ENCODE results near the gene ENDOD1.
"Not testable (repeated sequence)": the region's sequence is repeated elsewhere in the genome, so short reads cannot be mapped to it uniquely, and the experiment has no call there.

Gene ENDOD1

DNA sequence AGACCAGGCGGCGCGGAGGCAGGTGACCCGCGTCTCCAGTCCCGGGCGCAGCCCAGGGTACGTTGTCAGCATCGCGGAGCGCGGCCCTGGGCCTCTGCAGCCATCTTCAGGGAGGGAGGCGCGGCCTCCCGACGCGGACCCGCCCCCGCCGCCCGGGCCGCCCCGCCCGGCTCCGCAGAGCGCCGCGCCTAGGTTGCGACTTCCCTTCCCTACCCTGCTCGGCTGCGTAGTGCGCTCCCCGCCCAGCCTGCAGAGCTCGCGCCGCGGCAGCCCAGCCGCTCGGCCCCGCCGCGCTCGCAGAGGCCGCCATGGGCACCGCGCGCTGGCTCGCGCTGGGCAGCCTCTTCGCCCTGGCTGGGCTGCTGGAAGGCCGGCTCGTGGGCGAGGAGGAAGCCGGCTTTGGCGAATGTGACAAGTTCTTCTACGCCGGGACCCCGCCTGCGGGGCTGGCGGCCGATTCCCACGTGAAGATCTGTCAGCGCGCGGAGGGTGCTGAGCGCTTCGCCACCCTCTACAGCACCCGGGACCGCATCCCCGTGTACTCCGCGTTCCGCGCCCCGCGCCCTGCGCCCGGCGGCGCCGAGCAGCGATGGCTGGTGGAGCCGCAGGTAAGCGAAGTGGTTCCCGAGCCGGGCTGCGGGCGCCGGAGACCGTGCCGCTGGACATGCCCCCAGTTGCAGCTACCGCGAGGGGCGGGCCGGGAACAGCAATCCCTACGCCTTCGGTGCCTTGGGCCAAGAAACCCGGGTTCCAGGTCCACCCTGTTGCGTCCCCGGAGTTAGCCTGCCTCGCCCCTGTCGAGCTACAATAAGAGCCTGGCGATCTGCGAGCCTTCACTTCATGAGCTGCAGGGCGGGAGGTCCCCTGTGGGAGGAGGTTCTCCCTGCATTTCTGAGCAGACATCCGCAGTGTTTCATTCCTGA, at the start of gene ENDOD1:
ENDOD1 (plus strand) TSS at position 227 of the 923 bp plus-strand sequence; CDS start at position 309, 82 bp downstream.
- DNase-seq (ENCODE audit: low spot score), result peak; percentile 82

GRCh38 chr11:95042239-95042638, 47.4 kb upstream of the ENDOD1 start:
- no peak for DNase-seq (ENCODE audit: low spot score)

DNA sequence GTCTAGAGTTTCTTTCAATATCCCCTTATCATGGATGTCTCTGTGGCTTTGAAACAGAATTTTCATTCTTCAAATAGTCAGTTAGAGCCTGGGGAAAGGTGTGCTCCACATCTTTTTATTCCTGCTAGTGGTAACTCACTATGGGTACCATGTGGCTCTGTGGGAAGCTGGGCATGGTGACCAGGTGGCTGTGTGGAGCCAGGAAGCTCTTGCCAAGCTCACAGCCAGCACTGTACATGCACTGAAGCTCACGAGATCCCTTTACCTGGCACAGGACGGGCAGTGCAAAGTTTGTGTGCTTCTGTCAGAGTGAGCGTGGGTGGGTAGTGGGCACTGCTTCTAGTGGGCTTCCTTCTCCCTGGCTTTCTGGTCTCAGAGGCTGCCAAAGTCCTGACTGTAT, 46.7 kb upstream of the ENDOD1 start:
- no peak for DNase-seq (ENCODE audit: low spot score)

GRCh38 chr11:95044010-95044409, 45.6 kb upstream of the ENDOD1 start:
- DNase-seq (ENCODE audit: low spot score), result no peak

GRCh38 chr11:95045812-95046211, 43.8 kb upstream of the ENDOD1 start:
- DNase-seq (ENCODE audit: low spot score), result no peak

GRCh38 chr11:95049122-95049521, 40.5 kb upstream of the ENDOD1 start, which contains the start of gene KDM4F:
Gene KDM4F (plus strand): TSS chr11:95049422.
- not testable (repeated sequence) for DNase-seq (ENCODE audit: low spot score)

DNA sequence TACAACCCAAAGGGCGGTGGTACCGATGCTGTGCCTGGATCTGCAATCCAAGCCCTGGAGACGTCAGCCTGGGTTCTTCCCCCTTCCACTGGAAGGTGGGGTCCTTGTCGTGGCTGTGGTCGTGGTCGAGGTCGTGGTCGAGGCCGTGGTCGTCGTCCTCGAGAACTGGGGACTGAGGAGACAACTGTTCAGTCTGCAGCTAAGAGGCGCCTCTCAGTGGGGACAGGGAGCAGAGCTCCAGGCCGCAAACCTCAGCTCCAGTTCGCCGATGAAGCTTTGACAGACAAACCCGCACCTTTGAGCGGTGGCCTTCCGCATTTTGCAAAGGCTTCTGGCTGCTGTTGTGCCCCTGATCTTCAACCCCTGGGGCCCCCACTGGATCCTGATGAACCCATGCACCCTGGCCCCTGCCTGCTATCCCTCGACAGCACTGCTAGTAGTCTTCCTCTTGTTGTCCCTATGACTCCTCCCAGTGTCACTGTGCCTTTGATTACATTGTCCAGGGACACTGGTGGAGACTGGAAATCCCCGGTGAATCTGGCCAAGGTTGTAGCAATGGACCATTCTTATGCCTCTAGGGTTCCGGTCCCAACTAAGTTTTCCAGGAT, 38.9 kb upstream of the ENDOD1 start:
- DNase-seq (ENCODE audit: low spot score), result no peak

DNA sequence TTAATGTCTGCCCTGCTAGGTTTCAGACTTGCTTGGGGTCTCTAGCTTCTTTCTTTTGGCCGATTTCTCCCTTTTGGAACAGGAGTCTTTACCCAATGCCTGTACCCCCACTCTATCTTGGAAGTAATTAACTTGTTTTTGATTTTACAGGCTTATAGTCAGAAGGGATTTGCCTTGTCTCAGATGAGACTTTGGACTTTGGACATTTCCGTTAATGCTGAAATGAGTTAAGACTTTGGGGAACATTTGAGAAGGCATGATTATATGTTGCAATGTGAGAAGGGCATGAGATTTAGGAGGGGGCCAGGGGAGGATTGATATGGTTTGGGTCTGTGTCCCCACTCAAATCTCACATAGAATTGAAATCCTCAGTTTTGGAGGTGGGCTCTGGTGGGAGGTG, 35.3 kb upstream of the ENDOD1 start:
- DNase-seq (ENCODE audit: low spot score), result no peak

- no peak for DNase-seq (ENCODE audit: low spot score)
These were observed 34.3 kb upstream of the ENDOD1 start for GRCh38 chr11:95055283-95055897.

DNA sequence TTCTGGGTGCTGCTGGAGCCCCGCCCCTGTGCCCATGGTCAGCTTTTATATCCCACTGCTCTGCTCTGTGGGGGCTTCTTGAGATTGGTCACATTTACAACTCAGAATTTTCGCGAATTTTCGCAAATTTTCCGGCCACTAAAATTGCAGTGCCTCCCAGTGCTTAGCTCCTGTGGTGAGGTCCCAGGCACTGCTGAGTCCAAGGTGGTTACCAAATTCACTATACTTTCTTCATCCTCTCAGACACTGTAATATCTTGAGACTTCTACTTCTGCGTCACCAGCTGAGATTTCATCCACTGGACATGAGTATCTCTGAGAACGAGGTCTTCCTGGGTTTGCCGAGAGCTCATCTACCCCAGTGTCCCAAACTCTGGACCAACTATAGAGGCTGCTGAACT, 31.7 kb upstream of the ENDOD1 start:
- DNase-seq (ENCODE audit: low spot score), result no peak

DNA sequence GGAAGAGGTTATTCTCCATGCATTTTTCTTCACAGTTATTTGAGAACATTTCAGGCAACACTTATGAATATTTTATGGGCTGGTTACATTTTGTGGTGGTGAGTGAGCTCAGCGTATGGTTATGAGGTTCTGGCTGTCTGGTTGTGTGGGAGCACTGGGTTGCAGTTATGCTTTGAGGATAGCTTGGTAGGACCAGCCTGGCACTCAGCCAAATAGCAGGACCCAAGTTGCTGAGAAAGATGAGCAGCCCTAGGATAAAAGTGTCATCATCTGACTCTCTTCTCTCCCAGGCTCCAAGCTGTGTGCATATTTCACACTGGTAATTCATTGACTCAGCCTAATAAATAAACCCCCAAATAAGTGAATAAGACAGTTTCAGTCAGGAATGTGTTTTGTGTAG, 31.0 kb upstream of the ENDOD1 start:
- DNase-seq (ENCODE audit: low spot score), result no peak

GRCh38 chr11:95059046-95059445, 30.6 kb upstream of the ENDOD1 start:
- DNase-seq (ENCODE audit: low spot score), result no peak

GRCh38 chr11:95065336-95065735, 24.3 kb upstream of the ENDOD1 start:
- no peak for DNase-seq (ENCODE audit: low spot score)

DNA sequence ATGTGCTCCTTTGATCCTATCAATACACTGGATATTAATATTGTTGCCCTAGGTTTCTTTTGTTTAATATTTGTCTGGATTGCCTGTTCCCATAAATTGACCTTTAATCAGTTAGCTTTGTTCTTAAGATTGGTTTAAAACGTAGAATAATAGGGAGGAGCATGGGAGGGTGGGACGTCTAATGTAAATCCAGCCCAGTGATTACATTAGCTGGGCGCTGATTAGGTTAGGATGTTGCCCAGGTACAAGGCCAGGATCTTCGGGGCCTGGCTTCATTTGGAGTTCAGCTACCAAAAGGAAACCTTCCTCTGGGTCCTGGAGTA, 23.0 kb upstream of the ENDOD1 start, which contains the start of gene SRSF8:
SRSF8 (plus strand) TSS at position 204 of the 323 bp plus-strand sequence. CDS start 308 bp downstream, outside the sequence.
- no peak for DNase-seq (ENCODE audit: low spot score)

- peak; percentile 65 for DNase-seq (ENCODE audit: low spot score)
These were observed 22.4 kb upstream of the ENDOD1 start for GRCh38 chr11:95067039-95067840.

GRCh38 chr11:95067841-95068219, 21.8 kb upstream of the ENDOD1 start:
- DNase-seq (ENCODE audit: low spot score), result no peak

- peak; percentile 84 for DNase-seq (ENCODE audit: low spot score)
These were observed 21.1 kb upstream of the ENDOD1 start for GRCh38 chr11:95068549-95068948.

DNA sequence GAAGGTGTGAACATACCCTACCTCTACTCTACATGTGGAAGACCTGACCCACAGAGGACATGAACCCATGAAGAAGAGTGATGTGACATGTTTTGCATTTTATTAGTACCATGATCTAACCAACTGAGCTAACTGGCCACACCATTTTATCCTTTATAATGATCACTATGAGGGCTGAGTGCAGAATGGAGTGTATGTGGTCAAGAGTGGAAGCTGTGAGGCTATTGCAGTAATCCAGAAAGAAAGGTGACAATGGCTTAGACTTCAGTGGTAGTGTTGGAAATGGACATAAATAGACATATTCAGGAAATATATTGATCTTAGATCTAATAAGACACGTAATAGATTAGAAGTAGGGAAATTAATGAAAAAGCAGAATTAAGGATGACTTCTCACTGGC, 19.2 kb upstream of the ENDOD1 start:
- no peak for DNase-seq (ENCODE audit: low spot score)

GRCh38 chr11:95072948-95073347, 16.7 kb upstream of the ENDOD1 start:
- no peak for DNase-seq (ENCODE audit: low spot score)

GRCh38 chr11:95074792-95075563, 14.7 kb upstream of the ENDOD1 start:
- DNase-seq (ENCODE audit: low spot score), result no peak

DNA sequence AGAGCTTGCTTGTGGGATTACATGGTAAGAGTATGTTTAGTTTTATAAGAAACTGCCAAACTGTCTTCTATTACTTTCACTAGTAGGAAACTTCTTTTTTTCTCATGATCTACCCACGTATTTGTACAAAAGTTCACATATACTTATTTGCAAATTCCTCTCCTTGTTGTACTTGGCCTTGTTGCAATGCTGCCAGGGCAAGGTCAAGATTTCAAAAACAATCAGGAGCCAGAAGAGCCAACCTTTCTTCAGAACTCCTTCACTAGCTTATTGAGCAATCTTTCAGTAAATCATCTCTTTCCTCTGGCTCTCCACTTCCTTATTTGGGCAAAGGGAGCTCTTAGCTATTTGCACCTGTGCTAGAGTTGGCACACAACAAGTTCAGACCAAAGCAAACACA, 13.2 kb upstream of the ENDOD1 start:
- no peak for DNase-seq (ENCODE audit: low spot score)
